Left ventricle myocardium inferior (tissue), 1 donor: ENCODE measurements around the gene CFDP1. TPM values are rescaled to one million over a fixed set of nuclear protein-coding genes. Genes with fewer than 3 reads are reported as not detected.

Source experiments
- DNase-seq: peaks from one replicate; pipeline ENCODE4 v3.0.0-alpha.2; 2020
- H3K27ac ChIP-seq: fragments of 200-600 bp; replicated peaks from 2 replicates; pipeline ENCODE4 v1.8.0; 2021
- H3K27me3 ChIP-seq: fragments of 200-600 bp; 2 replicates; pipeline ENCODE4 v1.8.0; 2021; ENCODE audit warnings: low read depth
- H3K36me3 ChIP-seq: fragments of 200-600 bp; 2 replicates; pipeline ENCODE4 v1.8.0; 2021
- H3K4me1 ChIP-seq: fragments of 200-600 bp; 2 replicates; pipeline ENCODE4 v1.8.0; 2021
- H3K4me3 ChIP-seq: fragments of 200-600 bp; 2 replicates; pipeline ENCODE4 v1.8.0; 2021; ENCODE audit warnings: mild to moderate bottlenecking, moderate library complexity
- H3K9me3 ChIP-seq: fragments of 200-600 bp; replicated peaks from 2 replicates; pipeline ENCODE4 v1.8.0; 2021
- CTCF ChIP-seq: fragments of 200-600 bp; IDR thresholded peaks from 2 replicates; pipeline ENCODE4 v1.8.0; 2021; ENCODE audit warnings: antibody characterized with exemption, mild to moderate bottlenecking, borderline replicate concordance
- intact Hi-C: fragments of 100-400 bp; cut with micrococcal nuclease; formaldehyde crosslinking; loops from one replicate; pipeline ENCODE4 v1.11.0; 2022
- total RNA-seq: library from RNA; stranded (reverse); fragmentation: NEBNext Ultra II Directional; extraction: Animal tissue kit (Norgen Biotek cat#: 25700); gene quantifications from one replicate; pipeline ENCODE4 v1.2.1, GENCODE V29; 2021
- donor health status: DM: no; HTN: yes; CAD: no; lungs with severe emphysema.

The CFDP1 gene
- total RNA-seq, 1 donor from 2014 or later = 24.9 TPM

GRCh38 chr16:75333721-75334163, 99.6 kb downstream of the CFDP1 start:
- intact Hi-C loops = no loop called here
- no peak overlapping the region for H3K27ac ChIP-seq
- H3K4me3 ChIP-seq = no peak overlapping the region
- no peak for TF ChIP-seq CTCF
- H3K9me3 ChIP-seq = no peaks in the 10 kb centered on the region
- no peaks in the 10 kb centered on the region for H3K36me3 ChIP-seq
- no peaks in the 10 kb centered on the region for H3K4me1 ChIP-seq
- DNase-seq = no peak
- no peaks in the 10 kb centered on the region for H3K27me3 ChIP-seq

GRCh38 chr16:75329943-75330342, 103.4 kb downstream of the CFDP1 start:
- no peak for TF ChIP-seq CTCF
- DNase-seq = no peak
- Histone ChIP-seq H3K4me1 (peaks cover 11% of the 10 kb centered on the region), H3K27me3 (no peaks in the 10 kb centered on the region), H3K27ac (no peak overlapping the region), H3K9me3 (no peaks in the 10 kb centered on the region), H3K4me3 (no peak overlapping the region), H3K36me3 (no peaks in the 10 kb centered on the region)
- intact Hi-C loops = no loop called here

- intact Hi-C loops = no loop called here
Measured at GRCh38 chr16:75326333-75326732, 107.0 kb downstream of the CFDP1 start.

GRCh38 chr16:75323933-75324332, 109.4 kb downstream of the CFDP1 start:
- Histone ChIP-seq H3K9me3 (no peaks in the 10 kb centered on the region), H3K36me3 (no peaks in the 10 kb centered on the region), H3K27me3 (no peaks in the 10 kb centered on the region), H3K4me1 (peaks cover 26% of the 10 kb centered on the region), H3K4me3 (no peak overlapping the region), H3K27ac (no peak overlapping the region)
- no peak for TF ChIP-seq CTCF
- DNase-seq = no peak
- intact Hi-C loops = no loop called here

More at GRCh38 chr16:75326333-75326732, 107.0 kb downstream of the CFDP1 start:
- Histone ChIP-seq H3K4me3 (no peak overlapping the region), H3K27me3 (no peaks in the 10 kb centered on the region), H3K36me3 (no peaks in the 10 kb centered on the region), H3K9me3 (no peaks in the 10 kb centered on the region), H3K27ac (no peak overlapping the region), H3K4me1 (peaks cover 11% of the 10 kb centered on the region)
- TF ChIP-seq CTCF = no peak
- DNase-seq = no peak

- Histone ChIP-seq H3K4me1 (peaks cover 29% of the 10 kb centered on the region), H3K9me3 (no peaks in the 10 kb centered on the region), H3K4me3 (no peak overlapping the region), H3K27ac (no peak overlapping the region), H3K36me3 (no peaks in the 10 kb centered on the region), H3K27me3 (no peaks in the 10 kb centered on the region)
- TF ChIP-seq CTCF = no peak
- intact Hi-C loops = no loop called here
- no peak for DNase-seq
Measured at GRCh38 chr16:75323198-75323597, 110.1 kb downstream of the CFDP1 start.

GRCh38 chr16:75322740-75323139, 110.6 kb downstream of the CFDP1 start:
- H3K27ac ChIP-seq = no peak overlapping the region
- peaks cover 34% of the 10 kb centered on the region for H3K4me1 ChIP-seq
- no peaks in the 10 kb centered on the region for H3K36me3 ChIP-seq
- H3K4me3 ChIP-seq = no peak overlapping the region
- no peak for TF ChIP-seq CTCF
- no peak for DNase-seq
- H3K27me3 ChIP-seq = no peaks in the 10 kb centered on the region
- no peaks in the 10 kb centered on the region for H3K9me3 ChIP-seq
- intact Hi-C loops = no loop called here
